SK-N-SH (cell line): ENCODE data around the gene IL11RA.
A peak's percentile ranks its signal among the peaks of the same experiment; 100 is the strongest.

ENCODE experiments used
- CHD2 ChIP-seq: fragments of 150-350 bp; IDR thresholded peaks from 2 replicates; pipeline ENCODE4 v1.6.1; 2018; ENCODE audit warnings: low read length; ENCODE audit not compliant: partially characterized antibody
- CTCF ChIP-seq: fragments of 200-600 bp; sonication (generic); IDR thresholded peaks from 2 replicates; pipeline ENCODE4 v1.6.1; 2017; ENCODE audit warnings: antibody characterized with exemption, mild to moderate bottlenecking, moderate library complexity
- EP300 ChIP-seq, 2 experiments: IDR thresholded peaks; 2 replicates each; pipeline versions ENCODE4 v1.4.0 to v1.6.1; 2012; ENCODE audit warnings: borderline replicate concordance in 1 of 2, low read depth in 1 of 2, low read length in 1 of 2
- EZH2phosphoT487 ChIP-seq: fragments of 200-600 bp; sonication (generic); IDR thresholded peaks from 2 replicates; pipeline ENCODE4 v1.6.1; 2017; ENCODE audit warnings: low read depth, mixed run types, mild to moderate bottlenecking, antibody characterized with exemption, moderate library complexity, borderline replicate concordance
- JUND ChIP-seq: IDR thresholded peaks from 2 replicates; pipeline ENCODE4 v1.4.0; 2012
- MAX ChIP-seq: IDR thresholded peaks from 2 replicates; pipeline ENCODE4 v1.4.0; 2012; ENCODE audit warnings: low read depth
- NRF1 ChIP-seq: IDR thresholded peaks from 2 replicates; pipeline ENCODE4 v1.6.1; 2012; ENCODE audit warnings: low read depth, mild to moderate bottlenecking, low read length
- POLR2AphosphoS5 ChIP-seq: IDR thresholded peaks from 2 replicates; pipeline ENCODE4 v1.6.1; 2012; ENCODE audit warnings: low read depth, low read length
- RAD21 ChIP-seq: IDR thresholded peaks from 2 replicates; pipeline ENCODE4 v1.6.1; 2012; ENCODE audit warnings: mild to moderate bottlenecking, low read length
- RFX5 ChIP-seq: IDR thresholded peaks from 2 replicates; pipeline ENCODE4 v1.6.1; 2012; ENCODE audit warnings: mild to moderate bottlenecking, improper control_type of control experiment, low read length
- SMC3 ChIP-seq: IDR thresholded peaks from 2 replicates; pipeline ENCODE4 v1.6.1; 2012; ENCODE audit warnings: low read depth, low read length, improper control_type of control experiment
- TAF1 ChIP-seq: IDR thresholded peaks from 2 replicates; pipeline ENCODE4 v1.6.1; 2012; ENCODE audit warnings: low read depth, mild to moderate bottlenecking, low read length, moderate library complexity, borderline replicate concordance
- TEAD4 ChIP-seq: IDR thresholded peaks from 2 replicates; pipeline ENCODE4 v1.4.0; 2012; ENCODE audit warnings: mild to moderate bottlenecking, borderline replicate concordance; ENCODE audit not compliant: insufficient read depth
- YY1 ChIP-seq: IDR thresholded peaks from 2 replicates; pipeline ENCODE4 v1.4.0; 2012; ENCODE audit warnings: low read depth, mild to moderate bottlenecking

GRCh38 chr9:34636791-34637355 is 15.1 kb upstream of the IL11RA start:
- no peak for TF ChIP-seq CTCF
- no peak for TF ChIP-seq TAF1
- no peak for TF ChIP-seq POLR2AphosphoS5
- no peak for TF ChIP-seq TEAD4
- TF ChIP-seq RAD21 = no peak
- no peak for TF ChIP-seq RFX5
- TF ChIP-seq SMC3 = no peak
- peak; percentile 97 for TF ChIP-seq MAX
- no peak for TF ChIP-seq NRF1
- TF ChIP-seq CHD2 = no peak
- no peak for TF ChIP-seq JUND
- TF ChIP-seq EZH2phosphoT487 = no peak
- no peak for TF ChIP-seq EP300 (IDR thresholded peaks at IDR 0.05; ENCODE audit: borderline replicate concordance in 1 of 2, low read depth in 1 of 2, low read length in 1 of 2)
- no peak for TF ChIP-seq YY1
